HG02571 (cell line): ENCODE data around the gene UBL5.
"Not testable (repeated sequence)": the region's sequence is repeated elsewhere in the genome, so short reads cannot be mapped to it uniquely, and the experiment has no call there.

Experiments
- ATAC-seq: cut with Tn5 transposase; IDR thresholded peaks from one replicate; pipeline ENCODE4 v1.9.1; 2021; ENCODE audit warnings: mild to moderate bottlenecking, moderate library complexity; ENCODE audit not compliant: unreplicated experiment

The UBL5 gene

GRCh38 chr19:9827289-9828238 lies at the start of gene UBL5:
Gene UBL5, plus strand, starts transcription at chr19:9827918. Its CDS starts 420 bp downstream, at chr19:9828338.
- ATAC-seq: peak; percentile 83

- ATAC-seq: no peak
Measured at GRCh38 chr19:9782338-9782737, 45.4 kb upstream of the UBL5 start.

- not testable (repeated sequence) for ATAC-seq
Measured at GRCh38 chr19:9784163-9784496, 43.6 kb upstream of the UBL5 start.

GRCh38 chr19:9785367-9786331 lies 42.1 kb upstream of the UBL5 start:
- ATAC-seq: peak; percentile 59

- ATAC-seq: no peak
Measured at GRCh38 chr19:9786342-9786741, 41.4 kb upstream of the UBL5 start.

- ATAC-seq: no peak
Measured at GRCh38 chr19:9786819-9787218, 40.9 kb upstream of the UBL5 start.

GRCh38 chr19:9788604-9789003 lies 39.1 kb upstream of the UBL5 start:
- ATAC-seq: not testable (repeated sequence)

- ATAC-seq: no peak
Measured at GRCh38 chr19:9789066-9789465, 38.7 kb upstream of the UBL5 start.

GRCh38 chr19:9789579-9789978 lies 38.1 kb upstream of the UBL5 start:
- ATAC-seq: not testable (repeated sequence)

- not testable (repeated sequence) for ATAC-seq
Measured at GRCh38 chr19:9791073-9791367, 36.7 kb upstream of the UBL5 start.

GRCh38 chr19:9791552-9792205 lies 36.0 kb upstream of the UBL5 start:
- no peak for ATAC-seq

GRCh38 chr19:9792206-9793070 lies 35.3 kb upstream of the UBL5 start:
- no peak for ATAC-seq

GRCh38 chr19:9793071-9793591 lies 34.6 kb upstream of the UBL5 start:
- ATAC-seq: no peak

- ATAC-seq: peak; percentile 47
Measured at GRCh38 chr19:9796113-9796773, 31.5 kb upstream of the UBL5 start.

- no peak for ATAC-seq
Measured at GRCh38 chr19:9797871-9798270, 29.8 kb upstream of the UBL5 start.

GRCh38 chr19:9799162-9799561 lies 28.6 kb upstream of the UBL5 start:
- ATAC-seq: no peak

GRCh38 chr19:9801976-9802375 lies 25.7 kb upstream of the UBL5 start:
- no peak for ATAC-seq

GRCh38 chr19:9806803-9807202 lies 20.9 kb upstream of the UBL5 start:
- no peak for ATAC-seq
